Neural crest cell (in vitro differentiated cells): ENCODE measurements around the gene ATG14. TPM values are rescaled to one million over a fixed set of nuclear protein-coding genes. Genes with fewer than 3 reads are reported as not detected.
"Not testable (repeated sequence)": the region's sequence is repeated elsewhere in the genome, so short reads cannot be mapped to it uniquely, and the experiment has no call there.

ENCODE experiments used
- DNase-seq: peaks from one replicate; pipeline ENCODE4 v3.0.0; 2021; ENCODE audit warnings: low read depth, mixed read lengths, low spot score
- H3K27ac Mint-ChIP-seq: one replicate; pipeline ENCODE4 v1.8.0; 2021; ENCODE audit warnings: mild to moderate bottlenecking, mixed read lengths; ENCODE audit not compliant: unreplicated experiment
- H3K27me3 Mint-ChIP-seq: 2 replicates; pipeline ENCODE4 v1.8.0; 2021; ENCODE audit warnings: low read depth, mild to moderate bottlenecking, mixed read lengths
- H3K36me3 Mint-ChIP-seq: 2 replicates; pipeline ENCODE4 v1.8.0; 2021; ENCODE audit warnings: low read depth, mild to moderate bottlenecking, mixed read lengths
- H3K4me1 Mint-ChIP-seq: 2 replicates; pipeline ENCODE4 v1.8.0; 2021; ENCODE audit warnings: mixed read lengths
- H3K4me3 Mint-ChIP-seq: one replicate; pipeline ENCODE4 v1.8.0; 2021; ENCODE audit warnings: mild to moderate bottlenecking, mixed read lengths
- H3K9me3 Mint-ChIP-seq: 2 replicates; pipeline ENCODE4 v1.8.0; 2021; ENCODE audit warnings: mixed read lengths
- CTCF ChIP-seq: fragments of 200-600 bp; sonication (generic); conservative IDR thresholded peaks from 2 replicates; pipeline ENCODE4 v1.5.0; 2021; ENCODE audit warnings: antibody characterized with exemption, mild to moderate bottlenecking
- long read RNA-seq: library from polyadenylated mRNA; unstranded; transcript quantifications from one replicate; pipeline ENCODE4 v2.0.0, GENCODE V29; 2020
- total RNA-seq: library from RNA; stranded (reverse); gene quantifications from 2 replicates; pipeline ENCODE4 v1.2.1, GENCODE V29; 2021

ATG14 gene, protein sequence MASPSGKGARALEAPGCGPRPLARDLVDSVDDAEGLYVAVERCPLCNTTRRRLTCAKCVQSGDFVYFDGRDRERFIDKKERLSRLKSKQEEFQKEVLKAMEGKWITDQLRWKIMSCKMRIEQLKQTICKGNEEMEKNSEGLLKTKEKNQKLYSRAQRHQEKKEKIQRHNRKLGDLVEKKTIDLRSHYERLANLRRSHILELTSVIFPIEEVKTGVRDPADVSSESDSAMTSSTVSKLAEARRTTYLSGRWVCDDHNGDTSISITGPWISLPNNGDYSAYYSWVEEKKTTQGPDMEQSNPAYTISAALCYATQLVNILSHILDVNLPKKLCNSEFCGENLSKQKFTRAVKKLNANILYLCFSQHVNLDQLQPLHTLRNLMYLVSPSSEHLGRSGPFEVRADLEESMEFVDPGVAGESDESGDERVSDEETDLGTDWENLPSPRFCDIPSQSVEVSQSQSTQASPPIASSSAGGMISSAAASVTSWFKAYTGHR
- 8.9 and 9.0 TPM in 2 replicates for total RNA-seq
- long read RNA-seq, full-length matches to known transcripts: 2 of 10 reads
- long read RNA-seq, partial matches to known transcripts: 6 of 10 reads
- long read RNA-seq, other reads (novel, unspliced or antisense): 2 of 10 reads

GRCh38 chr14:55411426-55412389 is at the start of gene ATG14:
Gene ATG14, minus strand, starts transcription at chr14:55411830. Its CDS starts 8 bp downstream, at chr14:55411822.
- DNase-seq: peak; percentile 75
- peaks cover 33% of the 10 kb centered on the region for H3K27me3 Mint-ChIP-seq
- peak within 1 kb of the TSS; percentile 75 for H3K27ac Mint-ChIP-seq
- no peak for TF ChIP-seq CTCF
- H3K36me3 Mint-ChIP-seq: no peaks in the 10 kb centered on the region
- H3K9me3 Mint-ChIP-seq: no peaks in the 10 kb centered on the region
- peak within 1 kb of the TSS; percentile 87 for H3K4me3 Mint-ChIP-seq
- peaks cover 24% of the 10 kb centered on the region for H3K4me1 Mint-ChIP-seq

DNA sequence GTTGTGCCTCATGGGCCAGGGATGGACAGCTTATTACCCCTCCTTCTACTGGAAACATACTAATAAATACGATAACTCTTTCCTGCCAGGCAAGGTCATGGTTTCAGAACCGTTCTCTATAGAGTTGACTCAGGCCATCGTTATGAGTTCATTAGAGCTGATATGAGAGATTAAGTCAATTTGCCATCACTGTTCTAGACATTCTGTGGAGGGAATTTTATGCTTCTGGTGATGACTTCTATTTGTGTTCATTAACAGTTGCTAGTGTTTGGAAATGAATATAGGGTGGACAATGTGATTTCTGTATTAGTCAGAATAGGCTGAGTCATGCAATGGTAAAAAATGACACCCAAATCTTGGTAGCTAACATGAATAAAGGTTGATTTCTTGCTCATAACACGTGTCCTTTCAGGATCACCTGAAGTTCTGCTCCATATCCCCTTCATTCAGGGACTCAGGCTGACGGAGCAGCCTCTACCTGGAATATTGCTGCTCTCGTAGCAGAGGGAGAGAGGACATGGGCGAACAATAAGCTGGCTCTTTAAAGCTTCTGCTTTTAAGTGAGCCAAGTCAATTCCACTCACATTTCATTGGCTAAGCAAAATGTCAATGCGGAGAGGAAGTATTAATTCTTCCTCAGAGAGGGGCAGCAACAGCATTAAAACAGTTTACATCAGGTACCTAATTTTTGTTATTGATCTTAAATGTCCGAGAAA is 47.3 kb upstream of the ATG14 start:
- no peak for TF ChIP-seq CTCF
- Mint-ChIP-seq H3K27ac (no peak overlapping the region), H3K4me3 (no peak overlapping the region), H3K27me3 (peaks cover 4% of the 10 kb centered on the region), H3K4me1 (peaks cover 10% of the 10 kb centered on the region), H3K36me3 (peaks cover 2% of the 10 kb centered on the region), H3K9me3 (no peaks in the 10 kb centered on the region)
- no peak for DNase-seq

DNA sequence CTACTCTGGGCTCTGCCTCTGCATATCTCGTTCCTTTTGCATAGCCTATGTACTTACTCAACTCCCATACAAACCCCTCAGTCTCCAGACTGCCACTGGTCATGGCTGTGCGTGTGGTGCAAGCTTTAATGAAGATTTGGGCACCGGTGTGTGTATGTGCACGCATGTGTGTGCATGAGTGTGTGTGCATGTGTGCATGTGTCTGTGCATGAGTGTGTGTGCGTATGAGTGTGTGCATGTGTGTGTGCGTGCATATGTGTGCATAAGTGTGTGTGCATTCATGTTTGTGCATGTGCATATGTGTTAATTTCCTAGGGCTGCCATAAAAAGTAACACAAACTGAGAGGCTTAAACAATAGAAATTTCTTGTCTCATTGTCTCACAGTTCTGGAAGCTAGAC is 45.9 kb upstream of the ATG14 start:
- peaks cover 4% of the 10 kb centered on the region for H3K27me3 Mint-ChIP-seq
- no peak overlapping the region for H3K4me3 Mint-ChIP-seq
- no peak for DNase-seq
- H3K36me3 Mint-ChIP-seq: peaks cover 2% of the 10 kb centered on the region
- no peaks in the 10 kb centered on the region for H3K9me3 Mint-ChIP-seq
- no peak for TF ChIP-seq CTCF
- peaks cover 13% of the 10 kb centered on the region for H3K4me1 Mint-ChIP-seq
- no peak overlapping the region for H3K27ac Mint-ChIP-seq

GRCh38 chr14:55456411-55456810 is 44.8 kb upstream of the ATG14 start:
- H3K9me3 Mint-ChIP-seq, H3K27me3 Mint-ChIP-seq, DNase-seq, H3K36me3 Mint-ChIP-seq, H3K27ac Mint-ChIP-seq, H3K4me3 Mint-ChIP-seq: not testable (repeated sequence)
- H3K4me1 Mint-ChIP-seq: peaks cover 13% of the 10 kb centered on the region

DNA sequence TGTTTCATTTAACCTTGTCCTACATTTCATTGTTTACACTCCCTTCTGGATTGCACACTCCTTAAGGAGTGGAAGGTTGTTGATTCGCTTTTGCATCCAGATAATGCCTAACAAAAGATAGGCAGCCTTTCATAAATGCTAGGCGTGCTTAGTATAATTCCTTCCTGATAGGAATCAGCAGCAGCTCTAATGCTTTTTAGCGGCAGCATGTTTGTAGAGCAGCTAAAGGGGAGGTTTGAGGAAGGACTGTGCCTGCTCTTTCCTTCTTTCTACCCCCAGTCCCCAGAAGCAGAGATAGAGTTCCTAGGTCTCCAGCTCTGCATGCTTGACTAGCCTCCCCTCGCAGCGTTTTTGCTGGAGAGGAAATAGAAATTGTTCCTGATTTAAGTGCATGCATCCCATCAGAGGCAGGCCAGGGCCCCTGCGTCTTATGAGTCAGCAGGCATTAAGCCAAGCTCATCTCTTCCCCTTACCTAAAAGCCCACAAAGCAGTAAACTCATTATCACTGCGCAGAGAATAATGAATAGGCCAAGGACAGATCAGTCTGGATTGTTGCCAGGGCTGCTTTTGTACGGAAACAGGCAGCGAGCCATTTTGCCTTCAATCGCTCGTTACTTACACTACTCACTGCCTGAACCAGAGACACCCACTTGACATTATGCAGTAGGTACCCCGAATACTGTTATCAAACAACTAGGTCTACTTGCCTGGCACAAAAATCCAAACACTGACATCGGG is 42.8 kb upstream of the ATG14 start:
- Mint-ChIP-seq H3K27ac (peak overlapping the region; percentile 24), H3K4me3 (no peak overlapping the region), H3K36me3 (peaks cover 2% of the 10 kb centered on the region), H3K9me3 (no peaks in the 10 kb centered on the region), H3K27me3 (peaks cover 3% of the 10 kb centered on the region), H3K4me1 (peaks cover 13% of the 10 kb centered on the region)
- TF ChIP-seq CTCF: no peak
- DNase-seq: no peak
